Lung microvascular endothelial cell (primary cell): ENCODE data around the gene C16orf92. TPM values are rescaled to one million over a fixed set of nuclear protein-coding genes. Genes with fewer than 3 reads are reported as not detected.

Experiments
- DNase-seq, 2 donors: peaks; one replicate each; pipeline versions ENCODE4 v3.0.0 to v3.0.0-alpha.2; 2010; ENCODE audit warnings: low read depth in 2 of 2
- total RNA-seq: library from RNA; depleted of rRNA; stranded (reverse); fragments of >200 nt; gene quantifications from 2 replicates; pipeline ENCODE4 v1.2.1, GENCODE V29; 2014

The C16orf92 gene
- total RNA-seq = not detected in 2 replicates

GRCh38 chr16:30022887-30023286 is at the start of gene C16orf92:
C16orf92 (plus strand) TSS chr16:30023198; CDS start chr16:30023341, 143 bp downstream.
- no peak for DNase-seq

DNA sequence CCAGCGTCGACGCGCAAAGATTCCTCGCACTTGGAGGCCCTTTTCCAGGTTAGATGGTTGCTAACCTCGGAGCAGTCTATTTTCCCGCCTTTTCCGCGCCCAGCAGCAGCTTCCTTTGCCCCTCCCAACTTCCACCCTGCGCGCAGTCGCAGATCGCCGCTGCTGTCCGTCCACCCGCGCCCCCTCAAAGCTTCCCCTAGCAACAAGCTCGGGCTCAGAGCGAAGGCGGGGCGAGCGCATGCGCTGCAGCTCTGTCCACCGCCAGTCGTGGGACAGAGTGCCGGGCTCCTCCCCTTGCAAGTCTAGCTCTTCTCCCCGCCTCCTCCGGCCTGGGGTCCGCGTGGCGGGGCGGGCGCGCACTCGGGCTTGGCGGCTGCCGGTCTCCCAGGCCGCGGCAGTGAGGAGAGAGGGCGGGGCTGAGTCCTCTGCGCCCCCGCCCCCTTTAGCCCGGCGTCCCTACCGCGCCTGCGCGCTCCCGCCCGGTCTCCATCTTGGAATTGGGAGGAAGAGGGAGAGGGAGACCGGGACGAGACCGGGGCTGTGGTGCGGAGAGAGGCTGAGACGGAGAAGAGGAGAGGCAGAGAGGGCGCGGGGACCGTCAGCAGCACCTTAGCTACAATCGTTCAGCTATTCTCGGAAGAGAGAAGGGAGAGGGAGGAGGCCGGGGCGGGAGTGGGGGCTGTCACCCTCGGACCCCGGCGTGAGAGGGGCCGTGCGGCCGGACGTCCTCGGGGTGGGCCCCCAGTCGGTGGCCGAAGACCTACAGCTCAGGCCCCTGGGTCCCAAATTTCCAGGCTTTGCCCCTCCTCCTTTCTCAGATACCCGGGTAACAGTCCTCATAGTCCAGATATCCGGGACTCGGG is 49.4 kb upstream of the C16orf92 start, which contains the start of gene TAOK2:
TAOK2 (plus strand) TSS at position 485 of the 863 bp plus-strand sequence. CDS start 3,905 bp downstream, outside the sequence.
- peak; percentile 100 for DNase-seq

- DNase-seq = peak; percentile 84 to 89
These were observed 48.5 kb upstream of the C16orf92 start for GRCh38 chr16:29974291-29975133.

- DNase-seq = no peak
These were observed 47.9 kb upstream of the C16orf92 start for GRCh38 chr16:29975134-29975538.

- DNase-seq = peak in 1 of 2 donors; percentile 53
These were observed 47.0 kb upstream of the C16orf92 start for GRCh38 chr16:29975811-29976511.

DNA sequence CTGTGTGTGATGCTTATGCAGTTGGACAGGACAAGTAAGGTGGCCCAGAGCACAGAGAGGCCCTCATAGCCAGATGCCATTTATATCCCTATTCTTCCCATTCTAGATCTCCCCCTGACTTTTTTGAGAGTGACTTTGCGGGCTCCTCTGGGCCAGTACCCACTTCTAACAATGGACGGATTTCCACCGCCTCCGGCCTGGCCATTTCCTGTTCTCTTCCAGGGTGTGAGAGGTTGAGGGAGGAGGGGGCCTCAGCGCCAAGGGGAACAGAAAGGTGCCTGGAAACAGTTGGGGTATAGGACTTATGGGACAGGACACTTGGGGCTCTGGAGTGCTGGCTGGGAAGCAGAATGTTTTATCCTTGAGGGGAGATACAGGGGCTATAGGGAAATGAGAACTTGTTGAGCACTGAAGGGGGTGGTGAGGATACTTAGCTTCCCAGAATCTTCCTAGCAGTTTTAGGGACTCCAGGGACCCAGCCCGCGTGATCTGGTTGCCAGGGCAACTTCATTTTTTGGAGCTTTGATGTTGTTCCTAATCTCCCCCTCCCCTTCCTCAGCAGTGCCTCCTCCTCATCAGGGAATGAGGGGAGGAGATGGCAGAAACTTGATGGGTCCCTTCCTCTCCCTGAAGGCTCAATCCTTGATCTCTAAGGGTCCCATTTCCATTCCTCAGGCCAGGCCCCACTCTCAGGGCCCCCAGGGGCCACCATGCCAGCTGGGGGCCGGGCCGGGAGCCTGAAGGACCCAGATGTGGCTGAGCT is 45.8 kb upstream of the C16orf92 start:
- peak; percentile 62 to 74 for DNase-seq

DNA sequence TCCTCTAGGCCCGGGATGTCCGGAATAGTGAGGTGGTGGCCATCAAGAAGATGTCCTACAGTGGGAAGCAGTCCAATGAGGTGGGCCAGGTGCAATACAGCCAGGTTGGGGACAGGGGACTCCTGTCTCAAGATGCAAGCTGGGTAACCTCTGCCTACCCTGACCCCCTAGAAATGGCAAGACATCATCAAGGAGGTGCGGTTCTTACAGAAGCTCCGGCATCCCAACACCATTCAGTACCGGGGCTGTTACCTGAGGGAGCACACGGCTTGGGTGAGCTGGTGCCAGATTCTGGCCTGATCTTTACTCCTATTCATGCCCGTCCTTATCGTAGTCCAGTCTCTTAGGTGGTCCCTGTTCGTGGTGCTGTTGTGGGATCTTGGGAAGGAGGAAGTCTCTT is 44.9 kb upstream of the C16orf92 start:
- no peak for DNase-seq

- DNase-seq = no peak
These were observed 44.3 kb upstream of the C16orf92 start for GRCh38 chr16:29978564-29979270.

- no peak for DNase-seq
These were observed 40.2 kb upstream of the C16orf92 start for GRCh38 chr16:29982560-29983419.

GRCh38 chr16:29983420-29984136 is 39.4 kb upstream of the C16orf92 start:
- no peak for DNase-seq

GRCh38 chr16:29984137-29984763 is 38.7 kb upstream of the C16orf92 start:
- DNase-seq = no peak

DNA sequence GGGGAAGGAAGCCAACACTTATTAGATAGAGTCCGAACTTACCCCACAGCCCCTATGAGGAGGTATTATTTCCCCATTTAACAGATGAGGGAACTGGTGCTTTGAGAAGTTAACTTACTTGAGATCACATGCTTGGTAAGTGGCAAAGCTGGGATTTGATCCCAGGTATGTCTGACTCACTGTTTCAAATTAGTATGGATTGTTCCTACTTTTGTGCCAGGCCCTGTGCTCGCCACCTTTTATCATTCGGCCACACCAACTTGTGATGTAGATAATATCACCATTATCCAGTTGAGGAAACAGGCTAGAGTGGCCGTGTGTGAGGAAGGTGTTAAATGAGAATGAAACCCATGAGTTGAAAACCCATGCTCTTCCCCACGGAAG is 38.2 kb upstream of the C16orf92 start:
- no peak for DNase-seq

GRCh38 chr16:29985271-29985811 is 37.7 kb upstream of the C16orf92 start:
- DNase-seq = no peak

DNA sequence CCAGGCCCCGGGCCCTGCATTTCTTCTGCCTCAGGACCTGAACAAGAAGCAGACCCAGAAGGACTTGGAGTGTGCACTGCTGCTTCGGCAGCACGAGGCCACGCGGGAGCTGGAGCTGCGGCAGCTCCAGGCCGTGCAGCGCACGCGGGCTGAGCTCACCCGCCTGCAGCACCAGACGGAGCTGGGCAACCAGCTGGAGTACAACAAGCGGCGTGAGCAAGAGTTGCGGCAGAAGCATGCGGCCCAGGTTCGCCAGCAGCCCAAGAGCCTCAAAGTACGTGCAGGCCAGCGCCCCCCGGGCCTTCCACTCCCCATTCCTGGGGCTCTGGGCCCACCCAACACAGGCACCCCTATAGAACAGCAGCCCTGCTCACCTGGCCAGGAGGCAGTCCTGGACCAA is 36.8 kb upstream of the C16orf92 start:
- DNase-seq = no peak

DNA sequence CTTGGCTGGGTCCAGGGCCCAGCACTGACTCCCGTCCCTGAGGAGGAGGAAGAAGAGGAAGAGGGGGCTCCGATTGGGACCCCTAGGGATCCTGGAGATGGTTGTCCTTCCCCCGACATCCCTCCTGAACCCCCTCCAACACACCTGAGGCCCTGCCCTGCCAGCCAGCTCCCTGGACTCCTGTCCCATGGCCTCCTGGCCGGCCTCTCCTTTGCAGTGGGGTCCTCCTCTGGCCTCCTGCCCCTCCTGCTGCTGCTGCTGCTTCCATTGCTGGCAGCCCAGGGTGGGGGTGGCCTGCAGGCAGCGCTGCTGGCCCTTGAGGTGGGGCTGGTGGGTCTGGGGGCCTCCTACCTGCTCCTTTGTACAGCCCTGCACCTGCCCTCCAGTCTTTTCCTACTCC is 36.1 kb upstream of the C16orf92 start:
- no peak for DNase-seq

DNA sequence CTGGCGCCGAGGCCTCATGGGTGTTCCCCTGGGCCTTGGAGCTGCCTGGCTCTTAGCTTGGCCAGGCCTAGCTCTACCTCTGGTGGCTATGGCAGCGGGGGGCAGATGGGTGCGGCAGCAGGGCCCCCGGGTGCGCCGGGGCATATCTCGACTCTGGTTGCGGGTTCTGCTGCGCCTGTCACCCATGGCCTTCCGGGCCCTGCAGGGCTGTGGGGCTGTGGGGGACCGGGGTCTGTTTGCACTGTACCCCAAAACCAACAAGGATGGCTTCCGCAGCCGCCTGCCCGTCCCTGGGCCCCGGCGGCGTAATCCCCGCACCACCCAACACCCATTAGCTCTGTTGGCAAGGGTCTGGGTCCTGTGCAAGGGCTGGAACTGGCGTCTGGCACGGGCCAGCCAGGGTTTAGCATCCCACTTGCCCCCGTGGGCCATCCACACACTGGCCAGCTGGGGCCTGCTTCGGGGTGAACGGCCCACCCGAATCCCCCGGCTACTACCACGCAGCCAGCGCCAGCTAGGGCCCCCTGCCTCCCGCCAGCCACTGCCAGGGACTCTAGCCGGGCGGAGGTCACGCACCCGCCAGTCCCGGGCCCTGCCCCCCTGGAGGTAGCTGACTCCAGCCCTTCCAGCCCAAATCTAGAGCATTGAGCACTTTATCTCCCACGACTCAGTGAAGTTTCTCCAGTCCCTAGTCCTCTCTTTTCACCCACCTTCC is 35.5 kb upstream of the C16orf92 start:
- no peak for DNase-seq
